GM23338 (cell line): ENCODE results near the gene PIGV. TPM values are rescaled to one million over a fixed set of nuclear protein-coding genes. Genes with fewer than 3 reads are reported as not detected.

Source experiments
- ATAC-seq: fragments of 200-7000 bp; cut with Tn5 transposase; 3 replicates; pipeline ENCODE4 v1.9.1; 2020
- DNase-seq: peaks from one replicate; pipeline ENCODE4 v3.0.0-alpha.2; 2015; ENCODE audit warnings: low spot score
- H2AFZ ChIP-seq: fragments of 200-600 bp; sonication (generic); 2 replicates; pipeline ENCODE4 v1.8.0; 2016; ENCODE audit warnings: antibody characterized with exemption, mild to moderate bottlenecking, moderate library complexity
- H3F3A ChIP-seq: fragments of 200-600 bp; sonication (generic); replicated peaks from 2 replicates; pipeline ENCODE4 v1.8.0; 2017; ENCODE audit warnings: antibody characterized with exemption, mixed run types, low read depth
- H3K27ac ChIP-seq: fragments of 200-600 bp; sonication (generic); 2 replicates; pipeline ENCODE4 v1.6.1; 2016; ENCODE audit warnings: low read depth
- H3K27me3 ChIP-seq: fragments of 200-600 bp; sonication (generic); 2 replicates; pipeline ENCODE4 v1.8.0; 2016; ENCODE audit warnings: mild to moderate bottlenecking, mixed run types, moderate library complexity; ENCODE audit not compliant: insufficient read depth
- H3K36me3 ChIP-seq: fragments of 200-600 bp; sonication (generic); 2 replicates; pipeline ENCODE4 v1.8.0; 2016; ENCODE audit warnings: mild to moderate bottlenecking; ENCODE audit not compliant: insufficient read depth
- H3K4me1 ChIP-seq: fragments of 200-600 bp; sonication (generic); 2 replicates; pipeline ENCODE4 v1.8.0; 2016; ENCODE audit warnings: mild to moderate bottlenecking, moderate library complexity; ENCODE audit not compliant: insufficient read depth
- H3K4me2 ChIP-seq: fragments of 200-600 bp; sonication (generic); 2 replicates; pipeline ENCODE4 v1.7.1; 2017; ENCODE audit warnings: mixed run types
- H3K4me3 ChIP-seq: fragments of 200-600 bp; sonication (generic); 2 replicates; pipeline ENCODE4 v1.6.1; 2016; ENCODE audit warnings: mixed run types
- H3K79me2 ChIP-seq: fragments of 200-600 bp; sonication (generic); replicated peaks from 2 replicates; pipeline ENCODE4 v1.8.0; 2017; ENCODE audit warnings: mild to moderate bottlenecking; ENCODE audit not compliant: insufficient read depth
- H3K9me2 ChIP-seq: fragments of 200-600 bp; sonication (generic); 2 replicates; pipeline ENCODE4 v1.8.0; 2017; ENCODE audit not compliant: insufficient read depth
- H4K20me1 ChIP-seq: fragments of 200-600 bp; sonication (generic); replicated peaks from 2 replicates; pipeline ENCODE4 v1.8.0; 2017; ENCODE audit warnings: mild to moderate bottlenecking; ENCODE audit not compliant: insufficient read depth
- H3K27ac Mint-ChIP-seq: 2 replicates; pipeline ENCODE4 v1.8.0; 2020; ENCODE audit warnings: inconsistent platforms, mild to moderate bottlenecking, moderate library complexity, mixed read lengths
- H3K27me3 Mint-ChIP-seq: 3 replicates; pipeline ENCODE4 v1.8.0; 2022; ENCODE audit warnings: low read depth, mild to moderate bottlenecking, moderate library complexity, mixed read lengths, inconsistent platforms; ENCODE audit not compliant: insufficient read depth, poor library complexity
- H3K36me3 Mint-ChIP-seq: 3 replicates; pipeline ENCODE4 v1.8.0; 2021; ENCODE audit warnings: low read depth, mild to moderate bottlenecking, inconsistent platforms, moderate library complexity, mixed read lengths
- H3K4me1 Mint-ChIP-seq: 3 replicates; pipeline ENCODE4 v1.8.0; 2020; ENCODE audit warnings: mild to moderate bottlenecking, inconsistent platforms, mixed read lengths
- H3K4me3 Mint-ChIP-seq: 3 replicates; pipeline ENCODE4 v1.8.0; 2021; ENCODE audit warnings: moderate library complexity, mild to moderate bottlenecking, inconsistent platforms, mixed read lengths
- H3K9me3 Mint-ChIP-seq: 3 replicates; pipeline ENCODE4 v1.8.0; 2020; ENCODE audit warnings: moderate library complexity, mild to moderate bottlenecking, inconsistent platforms, mixed read lengths
- CREB1 ChIP-seq: fragments of 250-450 bp; sonication (Bioruptor Pico); IDR thresholded peaks from 2 replicates; pipeline ENCODE4 v1.5.0; 2020; ENCODE audit warnings: low read depth, mild to moderate bottlenecking, moderate library complexity
- CTCF ChIP-seq, 2 experiments: fragments of 200-600 bp in 1 of 2; sonication (generic) in 1 of 2; conservative IDR thresholded peaks; 2 replicates each; pipeline versions ENCODE4 v1.5.1 to v1.6.1; 2016 to 2017; ENCODE audit warnings: antibody characterized with exemption in 2 of 2, low read depth in 2 of 2, mild to moderate bottlenecking in 2 of 2, moderate library complexity in 1 of 2
- EZH2 ChIP-seq: fragments of 200-600 bp; sonication (generic); IDR thresholded peaks from one replicate; pipeline ENCODE4 v1.8.0; 2017; ENCODE audit warnings: antibody characterized with exemption, mild to moderate bottlenecking, low read depth; ENCODE audit not compliant: unreplicated experiment
- EZH2phosphoT487 ChIP-seq: fragments of 200-600 bp; sonication (generic); IDR thresholded peaks from one replicate; pipeline ENCODE4 v1.8.1; 2018; ENCODE audit warnings: antibody characterized with exemption; ENCODE audit not compliant: unreplicated experiment
- JUNB ChIP-seq: IDR thresholded peaks from one replicate; pipeline ENCODE4 v1.6.1; 2016; ENCODE audit warnings: antibody characterized with exemption; ENCODE audit not compliant: unreplicated experiment
- NANOG ChIP-seq: IDR thresholded peaks from 2 replicates; pipeline ENCODE4 v1.6.1; 2016; ENCODE audit warnings: antibody characterized with exemption, borderline replicate concordance
- POLR2AphosphoS5 ChIP-seq: IDR thresholded peaks from 2 replicates; pipeline ENCODE4 v1.6.1; 2016; ENCODE audit warnings: antibody characterized with exemption, low read depth
- REST ChIP-seq: IDR thresholded peaks from one replicate; pipeline ENCODE4 v1.6.1; 2018; ENCODE audit warnings: antibody characterized with exemption; ENCODE audit not compliant: unreplicated experiment
- STAT1 ChIP-seq: IDR thresholded peaks from one replicate; pipeline ENCODE4 v1.6.1; 2016; ENCODE audit warnings: antibody characterized with exemption; ENCODE audit not compliant: unreplicated experiment
- ZNF114 ChIP-seq: fragments of 250-450 bp; sonication (Bioruptor Pico); IDR thresholded peaks from 2 replicates; pipeline ENCODE4 v1.5.0; 2020; ENCODE audit warnings: mild to moderate bottlenecking, moderate library complexity
- ZNF331 ChIP-seq: fragments of 250-450 bp; sonication (Bioruptor Pico); IDR thresholded peaks from 2 replicates; pipeline ENCODE4 v1.5.0; 2020; ENCODE audit warnings: low read depth, mild to moderate bottlenecking, moderate library complexity
- polyA plus RNA-seq: library from polyadenylated mRNA; unstranded; fragments of >200 nt; fragmentation: Nextera tagmentation; extraction: Ambion mirVana; gene quantifications from 2 replicates; pipeline ENCODE4 v1.2.1, GENCODE V29; 2016
- total RNA-seq: library from RNA; depleted of rRNA; stranded (reverse); fragments of >200 nt; shearing (Covaris generic); gene quantifications from 2 replicates; pipeline ENCODE4 v1.2.3, GENCODE V29; 2014
- TF ChIP-seq, protein P1 (sequence below): fragments of 250-450 bp; sonication (Bioruptor Pico); IDR thresholded peaks from 2 replicates; pipeline ENCODE4 v1.5.0; 2020; ENCODE audit warnings: mild to moderate bottlenecking, moderate library complexity
- TF ChIP-seq, protein P2 (sequence below): IDR thresholded peaks from 2 replicates; pipeline ENCODE4 v1.6.1; 2016; ENCODE audit warnings: antibody characterized with exemption

The PIGV gene
- total and polyA plus RNA-seq, 2 experiments from 2014 or later: 4.5 to 12.6 TPM

GRCh38 chr1:26740023-26740634 is 47.6 kb upstream of the PIGV start:
- Histone ChIP-seq H3K9me2 (no peaks in the 10 kb centered on the region), H3K4me1 (peaks cover 12% of the 10 kb centered on the region), H3K27me3 (no peaks in the 10 kb centered on the region), H3K79me2 (peaks cover 76% of the 10 kb centered on the region), H3K4me3 (no peak overlapping the region), H3K4me2 (no peak overlapping the region), H2AFZ (no peak overlapping the region), H3F3A (0 out of 2 replicates have a peak, but pooled peaks cover 6% of the 10 kb centered on the region), H3K27ac (no peak overlapping the region), H3K36me3 (peaks cover 40% of the 10 kb centered on the region), H4K20me1 (peaks cover 42% of the 10 kb centered on the region)
- ATAC-seq (no peak), DNase-seq (no peak)
- TF ChIP-seq, protein P1, sequence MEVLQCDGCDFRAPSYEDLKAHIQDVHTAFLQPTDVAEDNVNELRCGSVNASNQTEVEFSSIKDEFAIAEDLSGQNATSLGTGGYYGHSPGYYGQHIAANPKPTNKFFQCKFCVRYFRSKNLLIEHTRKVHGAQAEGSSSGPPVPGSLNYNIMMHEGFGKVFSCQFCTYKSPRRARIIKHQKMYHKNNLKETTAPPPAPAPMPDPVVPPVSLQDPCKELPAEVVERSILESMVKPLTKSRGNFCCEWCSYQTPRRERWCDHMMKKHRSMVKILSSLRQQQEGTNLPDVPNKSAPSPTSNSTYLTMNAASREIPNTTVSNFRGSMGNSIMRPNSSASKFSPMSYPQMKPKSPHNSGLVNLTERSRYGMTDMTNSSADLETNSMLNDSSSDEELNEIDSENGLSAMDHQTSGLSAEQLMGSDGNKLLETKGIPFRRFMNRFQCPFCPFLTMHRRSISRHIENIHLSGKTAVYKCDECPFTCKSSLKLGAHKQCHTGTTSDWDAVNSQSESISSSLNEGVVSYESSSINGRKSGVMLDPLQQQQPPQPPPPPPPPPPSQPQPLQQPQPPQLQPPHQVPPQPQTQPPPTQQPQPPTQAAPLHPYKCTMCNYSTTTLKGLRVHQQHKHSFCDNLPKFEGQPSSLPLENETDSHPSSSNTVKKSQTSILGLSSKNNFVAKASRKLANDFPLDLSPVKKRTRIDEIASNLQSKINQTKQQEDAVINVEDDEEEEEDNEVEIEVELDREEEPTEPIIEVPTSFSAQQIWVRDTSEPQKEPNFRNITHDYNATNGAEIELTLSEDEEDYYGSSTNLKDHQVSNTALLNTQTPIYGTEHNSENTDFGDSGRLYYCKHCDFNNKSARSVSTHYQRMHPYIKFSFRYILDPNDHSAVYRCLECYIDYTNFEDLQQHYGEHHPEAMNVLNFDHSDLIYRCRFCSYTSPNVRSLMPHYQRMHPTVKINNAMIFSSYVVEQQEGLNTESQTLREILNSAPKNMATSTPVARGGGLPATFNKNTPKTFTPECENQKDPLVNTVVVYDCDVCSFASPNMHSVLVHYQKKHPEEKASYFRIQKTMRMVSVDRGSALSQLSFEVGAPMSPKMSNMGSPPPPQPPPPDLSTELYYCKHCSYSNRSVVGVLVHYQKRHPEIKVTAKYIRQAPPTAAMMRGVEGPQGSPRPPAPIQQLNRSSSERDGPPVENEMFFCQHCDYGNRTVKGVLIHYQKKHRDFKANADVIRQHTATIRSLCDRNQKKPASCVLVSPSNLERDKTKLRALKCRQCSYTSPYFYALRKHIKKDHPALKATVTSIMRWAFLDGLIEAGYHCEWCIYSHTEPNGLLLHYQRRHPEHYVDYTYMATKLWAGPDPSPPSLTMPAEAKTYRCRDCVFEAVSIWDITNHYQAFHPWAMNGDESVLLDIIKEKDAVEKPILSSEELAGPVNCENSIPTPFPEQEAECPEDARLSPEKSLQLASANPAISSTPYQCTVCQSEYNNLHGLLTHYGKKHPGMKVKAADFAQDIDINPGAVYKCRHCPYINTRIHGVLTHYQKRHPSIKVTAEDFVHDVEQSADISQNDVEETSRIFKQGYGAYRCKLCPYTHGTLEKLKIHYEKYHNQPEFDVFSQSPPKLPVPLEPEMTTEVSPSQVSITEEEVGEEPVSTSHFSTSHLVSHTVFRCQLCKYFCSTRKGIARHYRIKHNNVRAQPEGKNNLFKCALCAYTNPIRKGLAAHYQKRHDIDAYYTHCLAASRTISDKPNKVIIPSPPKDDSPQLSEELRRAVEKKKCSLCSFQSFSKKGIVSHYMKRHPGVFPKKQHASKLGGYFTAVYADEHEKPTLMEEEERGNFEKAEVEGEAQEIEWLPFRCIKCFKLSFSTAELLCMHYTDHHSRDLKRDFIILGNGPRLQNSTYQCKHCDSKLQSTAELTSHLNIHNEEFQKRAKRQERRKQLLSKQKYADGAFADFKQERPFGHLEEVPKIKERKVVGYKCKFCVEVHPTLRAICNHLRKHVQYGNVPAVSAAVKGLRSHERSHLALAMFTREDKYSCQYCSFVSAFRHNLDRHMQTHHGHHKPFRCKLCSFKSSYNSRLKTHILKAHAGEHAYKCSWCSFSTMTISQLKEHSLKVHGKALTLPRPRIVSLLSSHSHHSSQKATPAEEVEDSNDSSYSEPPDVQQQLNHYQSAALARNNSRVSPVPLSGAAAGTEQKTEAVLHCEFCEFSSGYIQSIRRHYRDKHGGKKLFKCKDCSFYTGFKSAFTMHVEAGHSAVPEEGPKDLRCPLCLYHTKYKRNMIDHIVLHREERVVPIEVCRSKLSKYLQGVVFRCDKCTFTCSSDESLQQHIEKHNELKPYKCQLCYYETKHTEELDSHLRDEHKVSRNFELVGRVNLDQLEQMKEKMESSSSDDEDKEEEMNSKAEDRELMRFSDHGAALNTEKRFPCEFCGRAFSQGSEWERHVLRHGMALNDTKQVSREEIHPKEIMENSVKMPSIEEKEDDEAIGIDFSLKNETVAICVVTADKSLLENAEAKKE (CRISPR knock-in tag): no peak
- TF ChIP-seq STAT1 (no peak), ZNF331 (CRISPR knock-in tag) (no peak), CREB1 (CRISPR knock-in tag) (no peak), CTCF (conservative IDR thresholded peaks at IDR 0.05; ENCODE audit: low read depth in 2 of 2) (no peak), NANOG (no peak), EZH2 (no peak), REST (no peak), EZH2phosphoT487 (no peak), POLR2AphosphoS5 (no peak), ZNF114 (CRISPR knock-in tag) (no peak), JUNB (no peak)
- TF ChIP-seq, protein P2, sequence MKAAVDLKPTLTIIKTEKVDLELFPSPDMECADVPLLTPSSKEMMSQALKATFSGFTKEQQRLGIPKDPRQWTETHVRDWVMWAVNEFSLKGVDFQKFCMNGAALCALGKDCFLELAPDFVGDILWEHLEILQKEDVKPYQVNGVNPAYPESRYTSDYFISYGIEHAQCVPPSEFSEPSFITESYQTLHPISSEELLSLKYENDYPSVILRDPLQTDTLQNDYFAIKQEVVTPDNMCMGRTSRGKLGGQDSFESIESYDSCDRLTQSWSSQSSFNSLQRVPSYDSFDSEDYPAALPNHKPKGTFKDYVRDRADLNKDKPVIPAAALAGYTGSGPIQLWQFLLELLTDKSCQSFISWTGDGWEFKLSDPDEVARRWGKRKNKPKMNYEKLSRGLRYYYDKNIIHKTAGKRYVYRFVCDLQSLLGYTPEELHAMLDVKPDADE: no peak
- Mint-ChIP-seq H3K27me3 (peaks cover 12% of the 10 kb centered on the region), H3K9me3 (no peaks in the 10 kb centered on the region), H3K4me3 (no peak overlapping the region), H3K36me3 (peaks cover 75% of the 10 kb centered on the region), H3K4me1 (peaks cover 26% of the 10 kb centered on the region), H3K27ac (no peak overlapping the region)
